Testis (tissue), 3 donors: ENCODE results near the gene ARHGEF40. TPM values are rescaled to one million over a fixed set of nuclear protein-coding genes. Genes with fewer than 3 reads are reported as not detected.
A peak's percentile ranks its signal among the peaks of the same experiment; 100 is the strongest.

Experiments
- DNase-seq: peaks from one replicate; pipeline ENCODE4 v3.0.0-alpha.2; 2019
- H3K27ac ChIP-seq, 2 donors: fragments of 200-600 bp; sonication (generic); one replicate each; pipeline ENCODE4 v1.5.1; 2019
- H3K27me3 ChIP-seq: fragments of 200-600 bp; sonication (generic); one replicate; pipeline ENCODE4 v1.5.1; 2019
- H3K36me3 ChIP-seq: fragments of 200-600 bp; sonication (generic); one replicate; pipeline ENCODE4 v1.5.1; 2017; ENCODE audit warnings: low read depth; ENCODE audit errors: missing control alignments
- H3K4me1 ChIP-seq: fragments of 200-600 bp; sonication (generic); one replicate; pipeline ENCODE4 v1.5.1; 2019
- H3K4me3 ChIP-seq, 2 donors: fragments of 200-600 bp; sonication (generic); one replicate each; pipeline ENCODE4 v1.5.1; 2017 to 2019
- H3K9me3 ChIP-seq: fragments of 200-600 bp; sonication (generic); one replicate; pipeline ENCODE4 v1.5.1; 2017
- POLR2A ChIP-seq: fragments of 450-650 bp; IDR thresholded peaks from one replicate; pipeline ENCODE4 v1.6.1; 2017; ENCODE audit warnings: antibody characterized with exemption, mild to moderate bottlenecking, moderate library complexity
- WGBS, 2 donors: methylation state at CpG; one replicate each; pipeline ENCODE4 v1.1.5; 2018; 5-methylcytosine and 5-hydroxymethylcytosine counted together
- intact Hi-C: fragments of 100-400 bp; cut with DNase I; formaldehyde crosslinking; loops from one replicate; pipeline ENCODE4 v1.15.1; 2023; ENCODE audit warnings: low total_unique reads
- polyA plus RNA-seq: library from polyadenylated mRNA; stranded (reverse); fragments of 350-450 nt; fragmentation: Illumina TruSeq; extraction: RNeasy Lipid Tissue Mini Kit (QIAGEN cat#74804); gene quantifications from one replicate; pipeline ENCODE4 v1.2.3, GENCODE V29; 2014; ENCODE audit warnings: low read depth, low replicate concordance; ENCODE audit not compliant: insufficient read depth
- total RNA-seq, 2 donors: library from RNA; depleted of rRNA; stranded (reverse); fragments of >200 nt; gene quantifications; one replicate each; pipeline ENCODE4 v1.2.3, GENCODE V29; 2016
- TF ChIP-seq, protein P1 (sequence below), 3 experiments: fragments of 450-650 bp in 2 of 3; fragments of 200-600 bp in 1 of 3; sonication (generic) in 1 of 3; IDR thresholded peaks; one replicate each; pipeline ENCODE4 v1.5.1; 2016 to 2019; ENCODE audit warnings: antibody characterized with exemption in 3 of 3, mild to moderate bottlenecking in 2 of 3, moderate library complexity in 1 of 3

Gene ARHGEF40
- total and polyA plus RNA-seq, 3 donors from 2014 or later: 22.0 to 36.9 (median 30.5) TPM

DNA sequence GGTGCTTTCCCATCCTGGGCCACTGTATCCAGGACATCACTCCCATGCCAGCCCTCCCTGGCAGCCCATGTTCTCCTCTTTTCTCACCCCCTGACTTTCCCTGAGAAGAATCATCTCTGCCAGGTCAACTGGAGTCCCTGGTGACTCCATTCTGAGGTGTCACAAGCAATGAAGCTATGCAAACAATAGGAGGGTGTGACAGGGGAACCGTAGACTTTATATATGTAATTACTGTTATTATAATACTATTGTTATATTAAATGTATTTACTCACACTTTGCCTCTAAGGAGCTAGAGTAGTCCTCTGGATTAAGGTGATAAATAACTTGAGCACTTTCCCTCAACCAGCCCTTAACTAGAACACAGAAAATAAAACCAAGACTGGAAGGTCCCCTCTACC, 19.2 kb downstream of the ARHGEF40 start:
- H3K4me3 ChIP-seq: no peak overlapping the region
- intact Hi-C loops: no loop called here
- no peaks in the 10 kb centered on the region for H3K9me3 ChIP-seq
- TF ChIP-seq, protein P1, sequence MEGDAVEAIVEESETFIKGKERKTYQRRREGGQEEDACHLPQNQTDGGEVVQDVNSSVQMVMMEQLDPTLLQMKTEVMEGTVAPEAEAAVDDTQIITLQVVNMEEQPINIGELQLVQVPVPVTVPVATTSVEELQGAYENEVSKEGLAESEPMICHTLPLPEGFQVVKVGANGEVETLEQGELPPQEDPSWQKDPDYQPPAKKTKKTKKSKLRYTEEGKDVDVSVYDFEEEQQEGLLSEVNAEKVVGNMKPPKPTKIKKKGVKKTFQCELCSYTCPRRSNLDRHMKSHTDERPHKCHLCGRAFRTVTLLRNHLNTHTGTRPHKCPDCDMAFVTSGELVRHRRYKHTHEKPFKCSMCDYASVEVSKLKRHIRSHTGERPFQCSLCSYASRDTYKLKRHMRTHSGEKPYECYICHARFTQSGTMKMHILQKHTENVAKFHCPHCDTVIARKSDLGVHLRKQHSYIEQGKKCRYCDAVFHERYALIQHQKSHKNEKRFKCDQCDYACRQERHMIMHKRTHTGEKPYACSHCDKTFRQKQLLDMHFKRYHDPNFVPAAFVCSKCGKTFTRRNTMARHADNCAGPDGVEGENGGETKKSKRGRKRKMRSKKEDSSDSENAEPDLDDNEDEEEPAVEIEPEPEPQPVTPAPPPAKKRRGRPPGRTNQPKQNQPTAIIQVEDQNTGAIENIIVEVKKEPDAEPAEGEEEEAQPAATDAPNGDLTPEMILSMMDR (IDR thresholded peaks at IDR 0.05): no peak
- WGBS, 2 donors: 73 to 90% methylated on average over 1 of the region's 1 CpG
- no peak for DNase-seq
- H3K27me3 ChIP-seq: no peaks in the 10 kb centered on the region
- H3K4me1 ChIP-seq: peaks cover 4% of the 10 kb centered on the region
- no peak overlapping the region for H3K27ac ChIP-seq
- H3K36me3 ChIP-seq: no peaks in the 10 kb centered on the region

DNA sequence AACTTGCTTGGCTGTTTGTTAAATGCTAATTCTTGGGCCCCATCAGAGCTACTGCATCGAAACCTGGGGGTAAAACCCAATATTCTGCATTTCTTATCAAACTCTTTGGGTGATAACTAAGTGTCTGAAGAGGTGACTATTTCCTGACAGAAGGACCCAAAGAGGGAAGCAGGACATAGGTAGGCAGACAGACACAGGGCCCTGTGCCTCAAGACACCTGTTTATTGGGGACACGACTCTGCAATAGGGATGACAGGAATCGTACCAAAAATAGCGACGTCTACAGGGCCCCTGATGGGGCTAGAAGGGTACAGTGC, 19.7 kb downstream of the ARHGEF40 start:
- no peak overlapping the region for H3K4me3 ChIP-seq
- H3K27ac ChIP-seq: no peak overlapping the region
- no peaks in the 10 kb centered on the region for H3K27me3 ChIP-seq
- no peaks in the 10 kb centered on the region for H3K36me3 ChIP-seq
- H3K4me1 ChIP-seq: peaks cover 4% of the 10 kb centered on the region
- H3K9me3 ChIP-seq: no peaks in the 10 kb centered on the region
- no peak for DNase-seq
- TF ChIP-seq, protein P1 (IDR thresholded peaks at IDR 0.05): no peak
- TF ChIP-seq POLR2A: no peak
- intact Hi-C loops: loop anchor here (10.0 kb wide), 1 partner anchor 75 kb away; no protein-coding TSS in a partner anchor
- WGBS, 2 donors: 64 to 81% methylated on average over 5 of the region's 5 CpGs

DNA sequence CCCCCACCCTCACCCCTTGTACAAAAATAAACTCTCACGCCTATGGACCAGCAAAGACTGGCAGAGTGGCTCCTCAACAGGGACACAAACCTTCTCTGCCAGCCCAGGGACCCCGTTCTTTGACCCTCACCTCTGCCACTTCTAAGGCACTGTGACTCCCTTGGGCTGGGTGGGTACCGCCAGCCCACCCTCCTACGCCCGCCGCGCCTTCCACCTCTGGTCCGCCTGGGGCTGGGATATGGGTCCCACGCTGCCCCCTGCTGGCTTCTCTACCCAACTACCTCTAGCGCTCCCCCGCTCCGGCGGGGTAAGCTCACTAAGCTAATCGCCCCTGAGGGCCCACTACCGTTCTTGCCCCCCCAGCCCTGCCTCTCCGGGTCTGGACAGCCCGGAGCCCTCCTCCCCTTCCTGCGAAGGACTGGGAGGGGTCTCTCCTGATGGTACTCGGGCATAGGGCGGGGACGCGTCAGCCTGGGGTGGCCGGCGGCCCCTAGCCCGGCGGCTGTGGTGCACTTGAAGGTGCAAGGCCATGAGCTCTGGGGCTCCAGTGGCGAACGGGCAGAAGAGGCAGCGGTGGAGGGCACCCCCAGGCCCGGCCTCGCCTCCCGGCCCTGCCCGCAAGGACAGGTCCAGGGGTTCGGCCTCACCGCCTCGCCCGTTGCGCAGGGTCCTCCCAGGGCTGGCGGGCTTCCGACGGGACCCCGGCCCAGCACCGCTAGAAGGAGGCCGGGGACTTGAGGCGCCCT, 20.3 kb downstream of the ARHGEF40 start:
- 55 to 80% methylated on average over 9 to 45 of the region's 45 CpGs for WGBS, 2 donors
- intact Hi-C loops: loop anchor here (10.0 kb wide), 1 partner anchor 76 kb away; no protein-coding TSS in a partner anchor
- Histone ChIP-seq H3K27ac (no peak overlapping the region), H3K4me3 (peak overlapping the region in 1 of 2 donors; percentile 12), H3K27me3 (no peaks in the 10 kb centered on the region), H3K36me3 (no peaks in the 10 kb centered on the region), H3K4me1 (peaks cover 4% of the 10 kb centered on the region), H3K9me3 (no peaks in the 10 kb centered on the region)
- no peak for DNase-seq
- TF ChIP-seq, protein P1 (IDR thresholded peaks at IDR 0.05): peak in 2 of 3 experiments; percentile 43 to 48
- TF ChIP-seq POLR2A: no peak

DNA sequence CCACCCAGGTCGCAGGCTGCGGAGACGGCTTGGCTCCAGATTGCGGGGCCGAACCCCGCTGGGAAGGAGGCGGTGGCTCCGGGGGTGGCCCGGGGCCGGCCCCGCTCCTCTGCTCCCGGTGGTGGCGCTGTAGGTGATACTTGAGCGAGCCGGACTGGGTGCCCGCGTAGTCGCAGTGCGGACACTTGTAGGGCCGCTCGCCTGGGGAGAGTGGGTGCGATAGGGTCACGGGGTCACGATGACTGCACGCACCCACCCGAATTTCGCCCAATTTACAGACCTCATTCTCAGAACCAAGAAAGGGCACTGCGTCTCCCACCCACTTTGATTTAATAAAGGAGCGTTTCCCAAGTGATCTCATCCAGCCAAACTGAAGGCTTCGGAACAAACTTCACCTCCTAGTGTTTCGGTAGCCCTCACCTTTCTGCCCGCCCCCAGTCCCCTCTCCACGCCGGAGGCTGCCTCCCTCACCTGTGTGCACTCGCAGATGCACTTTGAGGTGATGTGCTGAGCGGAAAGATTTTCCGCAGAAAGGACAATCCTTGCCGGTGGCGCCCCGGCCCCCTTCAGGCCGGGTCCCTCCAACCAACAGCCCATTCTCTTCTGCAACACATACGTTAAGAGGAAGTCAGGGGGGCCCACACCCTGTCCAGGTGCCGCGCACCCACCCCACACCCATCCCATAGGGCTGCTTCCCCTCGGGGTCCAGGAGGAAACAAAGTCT, 21.0 kb downstream of the ARHGEF40 start:
- WGBS, 2 donors: 69 to 81% methylated on average over 31 to 36 of the region's 45 CpGs
- DNase-seq: no peak
- H3K4me3 ChIP-seq: peak overlapping the region in 1 of 2 donors; percentile 20
- no peak overlapping the region for H3K27ac ChIP-seq
- no peaks in the 10 kb centered on the region for H3K36me3 ChIP-seq
- TF ChIP-seq, protein P1 (IDR thresholded peaks at IDR 0.05): no peak
- TF ChIP-seq POLR2A: no peak
- peaks cover 4% of the 10 kb centered on the region for H3K4me1 ChIP-seq
- intact Hi-C loops: loop anchor here (10.0 kb wide), 1 partner anchor 76 kb away; no protein-coding TSS in a partner anchor
- no peaks in the 10 kb centered on the region for H3K27me3 ChIP-seq
- no peaks in the 10 kb centered on the region for H3K9me3 ChIP-seq
